GM12874 (cell line): ENCODE results near the gene LRMDA.

Source experiments
- TF ChIP-seq, protein P1 (sequence below): IDR thresholded peaks from 2 replicates; pipeline ENCODE4 v1.5.1; 2011; ENCODE audit warnings: low read depth, mild to moderate bottlenecking, control low read depth, low read length, moderate library complexity; ENCODE audit not compliant: insufficient read depth

Gene LRMDA

GRCh38 chr10:76188216-76188615 is 756.8 kb downstream of the LRMDA start:
- TF ChIP-seq, protein P1, sequence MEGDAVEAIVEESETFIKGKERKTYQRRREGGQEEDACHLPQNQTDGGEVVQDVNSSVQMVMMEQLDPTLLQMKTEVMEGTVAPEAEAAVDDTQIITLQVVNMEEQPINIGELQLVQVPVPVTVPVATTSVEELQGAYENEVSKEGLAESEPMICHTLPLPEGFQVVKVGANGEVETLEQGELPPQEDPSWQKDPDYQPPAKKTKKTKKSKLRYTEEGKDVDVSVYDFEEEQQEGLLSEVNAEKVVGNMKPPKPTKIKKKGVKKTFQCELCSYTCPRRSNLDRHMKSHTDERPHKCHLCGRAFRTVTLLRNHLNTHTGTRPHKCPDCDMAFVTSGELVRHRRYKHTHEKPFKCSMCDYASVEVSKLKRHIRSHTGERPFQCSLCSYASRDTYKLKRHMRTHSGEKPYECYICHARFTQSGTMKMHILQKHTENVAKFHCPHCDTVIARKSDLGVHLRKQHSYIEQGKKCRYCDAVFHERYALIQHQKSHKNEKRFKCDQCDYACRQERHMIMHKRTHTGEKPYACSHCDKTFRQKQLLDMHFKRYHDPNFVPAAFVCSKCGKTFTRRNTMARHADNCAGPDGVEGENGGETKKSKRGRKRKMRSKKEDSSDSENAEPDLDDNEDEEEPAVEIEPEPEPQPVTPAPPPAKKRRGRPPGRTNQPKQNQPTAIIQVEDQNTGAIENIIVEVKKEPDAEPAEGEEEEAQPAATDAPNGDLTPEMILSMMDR = no peak

GRCh38 chr10:76190634-76191270 is 759.3 kb downstream of the LRMDA start:
- TF ChIP-seq, protein P1 = no peak

DNA sequence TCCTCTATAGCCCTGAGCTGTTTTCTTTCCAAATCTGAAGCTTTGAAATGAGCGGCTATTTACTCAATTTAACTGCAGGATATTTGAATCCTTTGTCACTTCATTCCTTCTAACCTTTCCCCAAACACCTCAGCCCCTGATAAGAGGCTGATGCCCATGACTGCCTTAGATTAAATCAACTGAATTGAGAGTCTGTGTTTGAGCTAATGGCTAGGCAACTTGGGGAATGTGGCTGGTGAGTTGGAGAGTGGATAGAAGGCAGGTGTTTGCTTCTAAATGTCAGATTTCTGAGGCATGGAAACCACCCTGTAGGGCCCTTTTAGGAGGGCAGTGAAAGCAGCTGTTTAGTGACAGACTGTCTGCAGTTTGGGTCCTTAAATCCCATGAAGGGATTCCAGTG is 759.9 kb downstream of the LRMDA start:
- TF ChIP-seq, protein P1 = no peak

DNA sequence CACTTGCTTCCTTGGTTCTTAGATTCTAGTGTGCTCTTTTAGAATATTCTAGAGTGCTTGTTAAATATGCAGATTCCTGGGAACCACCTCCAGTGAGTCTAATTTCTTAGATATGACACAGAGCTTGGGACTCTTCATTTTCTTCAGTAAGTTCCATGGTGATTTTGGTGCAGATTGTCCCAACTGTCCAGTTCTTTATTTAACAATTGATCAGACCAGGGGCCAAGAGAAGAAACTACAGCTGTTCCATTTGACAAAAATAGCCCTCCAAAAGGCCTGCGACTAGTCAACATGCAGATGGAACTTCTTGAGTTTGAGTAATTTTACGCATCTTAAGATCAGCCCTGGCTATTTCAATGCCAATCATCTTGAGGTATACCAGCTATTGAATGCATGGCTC is 760.7 kb downstream of the LRMDA start:
- TF ChIP-seq, protein P1 = no peak

DNA sequence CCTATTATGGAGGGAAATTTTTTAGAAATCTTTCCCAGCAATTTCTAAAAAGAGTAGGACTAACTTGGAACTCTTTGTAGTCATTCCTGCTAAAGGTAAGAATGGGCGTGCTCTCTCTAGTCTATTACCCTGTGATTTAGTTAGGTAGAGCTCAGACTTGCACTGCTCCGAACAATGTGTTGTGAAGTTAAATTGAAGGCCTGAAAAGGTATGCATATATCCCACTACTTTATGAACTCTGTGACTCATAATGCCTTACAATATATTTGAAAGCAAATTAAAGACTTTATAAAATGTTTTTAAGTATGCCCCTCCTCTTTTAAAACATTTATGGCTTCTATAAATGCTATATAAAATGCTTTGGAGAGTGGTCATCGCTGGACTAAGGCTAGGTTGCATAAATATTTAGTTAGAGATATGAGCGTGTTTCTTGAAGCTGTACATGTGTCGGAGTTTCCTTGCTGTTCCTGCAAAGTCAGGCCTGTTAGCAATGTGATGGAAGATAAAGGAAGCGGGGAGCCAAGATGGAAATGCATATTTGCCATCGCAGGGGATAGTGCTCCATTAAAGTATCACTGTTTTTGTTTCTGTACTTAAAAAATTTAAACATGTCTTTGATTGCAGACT is 761.4 kb downstream of the LRMDA start:
- TF ChIP-seq, protein P1 = no peak

- TF ChIP-seq, protein P1 = no peak
Measured at GRCh38 chr10:76195654-76196390, 764.4 kb downstream of the LRMDA start.

- TF ChIP-seq, protein P1 = no peak
Measured at GRCh38 chr10:76197293-76197692, 765.9 kb downstream of the LRMDA start.
